Mucosa of stomach (tissue), 1 donor: ENCODE measurements around the gene CSNK1D.

Experiments
- H3K27me3 ChIP-seq: one replicate; pipeline ENCODE4 v1.7.0; 2013; ENCODE audit warnings: mild to moderate bottlenecking, low read length; ENCODE audit not compliant: control insufficient read depth, insufficient read depth
- H3K36me3 ChIP-seq: one replicate; pipeline ENCODE4 v1.7.0; 2013; ENCODE audit warnings: low read length; ENCODE audit not compliant: control insufficient read depth, insufficient read depth
- H3K4me1 ChIP-seq: one replicate; pipeline ENCODE4 v1.7.0; 2013; ENCODE audit warnings: mild to moderate bottlenecking, low read length; ENCODE audit not compliant: control insufficient read depth, insufficient read depth
- H3K4me3 ChIP-seq: one replicate; pipeline ENCODE4 v1.7.0; 2013; ENCODE audit warnings: low read length
- H3K9ac ChIP-seq: one replicate; pipeline ENCODE4 v1.7.0; 2013; ENCODE audit warnings: mild to moderate bottlenecking, low read length, moderate library complexity
- H3K9me3 ChIP-seq: one replicate; pipeline ENCODE4 v1.7.0; 2013; ENCODE audit warnings: mild to moderate bottlenecking, low read length, moderate library complexity; ENCODE audit not compliant: control insufficient read depth
- donor health status: Pancreatic carcinoma.

The CSNK1D gene

DNA sequence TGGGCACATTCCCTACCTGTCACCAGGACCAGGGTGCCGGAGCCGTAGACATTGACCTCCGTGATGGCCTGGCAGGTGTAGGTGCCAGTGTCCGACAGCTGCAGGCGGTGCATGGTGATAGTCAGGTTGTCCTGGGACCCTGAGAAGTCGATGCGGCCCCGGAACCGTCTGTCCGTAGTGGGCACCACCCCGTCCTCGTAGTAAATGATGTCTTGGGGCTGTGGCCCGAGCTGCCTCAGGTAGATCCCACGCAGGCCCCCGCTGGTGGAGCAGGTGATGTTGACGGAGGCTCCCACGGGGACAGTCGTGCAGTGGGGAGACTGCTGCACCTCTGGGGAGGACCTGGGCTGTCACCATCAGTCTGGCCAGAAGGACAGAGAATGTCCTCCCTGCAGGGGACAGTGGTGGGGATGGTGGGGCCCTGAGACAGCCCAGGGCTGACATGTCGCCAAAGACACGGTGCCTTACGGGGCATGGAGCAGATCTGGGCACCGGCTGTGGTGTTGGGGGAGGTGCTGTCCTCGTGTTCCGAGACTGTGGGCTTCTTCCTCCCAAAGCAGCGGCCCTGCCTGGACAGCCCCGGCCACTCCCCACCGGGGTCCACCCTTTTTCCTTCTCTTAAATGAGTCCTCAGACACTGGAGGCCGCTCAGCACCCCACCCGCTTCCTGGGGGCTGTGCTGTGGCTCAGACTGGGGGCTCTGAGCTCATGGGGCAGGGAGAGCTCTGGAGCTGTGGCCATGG is 43.3 kb upstream of the CSNK1D start:
- H3K36me3 ChIP-seq = no peaks in the 10 kb centered on the region
- H3K4me1 ChIP-seq = peaks cover 19% of the 10 kb centered on the region
- H3K27me3 ChIP-seq = peaks cover 28% of the 10 kb centered on the region
- H3K4me3 ChIP-seq = no peak overlapping the region
- no peaks in the 10 kb centered on the region for H3K9me3 ChIP-seq
- H3K9ac ChIP-seq = no peak overlapping the region

- no peak overlapping the region for H3K4me3 ChIP-seq
- H3K9ac ChIP-seq = no peak overlapping the region
- H3K4me1 ChIP-seq = peaks cover 9% of the 10 kb centered on the region
- no peaks in the 10 kb centered on the region for H3K9me3 ChIP-seq
- H3K27me3 ChIP-seq = peaks cover 31% of the 10 kb centered on the region
- H3K36me3 ChIP-seq = no peaks in the 10 kb centered on the region
Measured at GRCh38 chr17:82315703-82316358, 42.3 kb upstream of the CSNK1D start.

- no peaks in the 10 kb centered on the region for H3K9me3 ChIP-seq
- H3K4me1 ChIP-seq = peaks cover 5% of the 10 kb centered on the region
- H3K9ac ChIP-seq = no peak overlapping the region
- no peaks in the 10 kb centered on the region for H3K36me3 ChIP-seq
- peaks cover 39% of the 10 kb centered on the region for H3K27me3 ChIP-seq
- H3K4me3 ChIP-seq = no peak overlapping the region
Measured at GRCh38 chr17:82314727-82315605, 41.5 kb upstream of the CSNK1D start.

- Histone ChIP-seq H3K9ac (no peak overlapping the region), H3K4me3 (no peak overlapping the region), H3K36me3 (no peaks in the 10 kb centered on the region), H3K27me3 (peaks cover 43% of the 10 kb centered on the region), H3K4me1 (peaks cover 9% of the 10 kb centered on the region), H3K9me3 (no peaks in the 10 kb centered on the region)
Measured at GRCh38 chr17:82314012-82314726, 40.7 kb upstream of the CSNK1D start.

- Histone ChIP-seq H3K9me3 (no peaks in the 10 kb centered on the region), H3K36me3 (no peaks in the 10 kb centered on the region), H3K4me1 (peaks cover 9% of the 10 kb centered on the region), H3K9ac (no peak overlapping the region), H3K27me3 (peaks cover 43% of the 10 kb centered on the region), H3K4me3 (no peak overlapping the region)
Measured at GRCh38 chr17:82313195-82314011, 39.9 kb upstream of the CSNK1D start.

- Histone ChIP-seq H3K36me3 (no peaks in the 10 kb centered on the region), H3K9me3 (no peaks in the 10 kb centered on the region), H3K9ac (no peak overlapping the region), H3K4me3 (no peak overlapping the region), H3K27me3 (peaks cover 43% of the 10 kb centered on the region), H3K4me1 (peaks cover 9% of the 10 kb centered on the region)
Measured at GRCh38 chr17:82311971-82312370, 38.5 kb upstream of the CSNK1D start.

DNA sequence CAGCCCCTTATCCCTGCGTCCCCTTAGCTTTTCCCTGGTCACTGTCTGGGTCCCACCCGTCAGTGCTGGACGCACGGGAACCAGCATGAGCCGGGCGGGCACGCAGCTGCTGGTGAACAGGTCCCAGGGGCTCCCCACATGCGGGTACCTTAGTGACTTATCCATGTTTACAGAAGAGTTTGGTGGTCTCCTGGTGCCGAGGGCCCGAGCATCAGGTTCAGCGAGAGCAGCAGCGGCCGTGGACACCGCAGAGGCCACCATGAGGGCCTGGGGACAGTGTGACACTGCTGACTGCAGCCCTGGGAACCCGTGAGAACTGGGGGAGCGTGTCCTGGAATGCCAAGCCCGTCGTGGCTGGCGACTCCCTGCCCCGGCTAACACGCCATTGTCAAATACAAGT is 37.4 kb upstream of the CSNK1D start:
- no peak overlapping the region for H3K4me3 ChIP-seq
- no peaks in the 10 kb centered on the region for H3K36me3 ChIP-seq
- no peak overlapping the region for H3K9ac ChIP-seq
- no peaks in the 10 kb centered on the region for H3K9me3 ChIP-seq
- peaks cover 5% of the 10 kb centered on the region for H3K4me1 ChIP-seq
- peaks cover 32% of the 10 kb centered on the region for H3K27me3 ChIP-seq

DNA sequence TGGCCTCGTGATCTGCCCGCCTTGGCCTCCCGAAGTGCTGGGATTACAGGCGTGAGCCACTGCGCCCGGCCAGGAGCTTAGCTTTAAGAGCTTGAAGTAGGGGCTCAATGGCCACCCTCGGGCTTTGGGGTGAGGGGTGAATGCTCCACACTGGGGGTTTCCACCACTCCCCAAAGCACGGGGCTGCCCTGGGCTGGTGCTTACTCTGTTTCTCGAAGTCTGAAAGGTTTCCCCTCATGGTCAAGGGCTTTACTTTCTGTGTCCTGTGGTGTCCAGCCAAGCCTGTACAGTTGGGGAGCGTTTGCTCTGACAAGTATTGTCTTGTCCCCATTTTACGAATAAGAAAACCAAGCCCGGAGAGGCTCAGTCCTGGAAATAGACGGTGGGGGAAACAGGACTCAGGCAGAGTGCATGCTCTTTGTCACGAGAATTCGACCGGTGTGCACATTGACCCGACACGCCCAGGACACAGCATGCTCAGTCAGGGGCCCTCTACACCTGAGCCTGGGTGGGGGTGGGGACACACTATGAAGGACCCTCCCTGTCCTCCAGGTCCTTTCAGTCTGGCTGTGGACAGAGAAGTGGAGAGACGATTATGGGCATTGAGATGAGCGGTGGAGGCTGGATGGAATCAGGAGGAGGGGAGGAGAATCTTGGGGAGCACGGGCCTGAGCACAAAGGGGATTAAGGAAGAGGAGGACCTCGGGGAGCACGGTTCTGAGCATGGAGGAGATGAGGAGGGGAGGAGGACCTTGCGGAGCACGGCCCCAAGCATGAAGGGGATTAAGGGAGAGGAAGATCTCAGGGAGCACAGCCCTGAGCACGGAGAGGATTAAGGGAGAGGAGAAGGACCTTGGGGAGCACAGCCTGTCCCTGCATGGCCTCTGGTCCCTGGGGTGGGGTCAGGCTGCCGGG is 36.4 kb upstream of the CSNK1D start:
- Histone ChIP-seq H3K4me3 (no peak overlapping the region), H3K4me1 (peaks cover 4% of the 10 kb centered on the region), H3K9ac (no peak overlapping the region), H3K27me3 (peaks cover 22% of the 10 kb centered on the region), H3K9me3 (no peaks in the 10 kb centered on the region), H3K36me3 (no peaks in the 10 kb centered on the region)

DNA sequence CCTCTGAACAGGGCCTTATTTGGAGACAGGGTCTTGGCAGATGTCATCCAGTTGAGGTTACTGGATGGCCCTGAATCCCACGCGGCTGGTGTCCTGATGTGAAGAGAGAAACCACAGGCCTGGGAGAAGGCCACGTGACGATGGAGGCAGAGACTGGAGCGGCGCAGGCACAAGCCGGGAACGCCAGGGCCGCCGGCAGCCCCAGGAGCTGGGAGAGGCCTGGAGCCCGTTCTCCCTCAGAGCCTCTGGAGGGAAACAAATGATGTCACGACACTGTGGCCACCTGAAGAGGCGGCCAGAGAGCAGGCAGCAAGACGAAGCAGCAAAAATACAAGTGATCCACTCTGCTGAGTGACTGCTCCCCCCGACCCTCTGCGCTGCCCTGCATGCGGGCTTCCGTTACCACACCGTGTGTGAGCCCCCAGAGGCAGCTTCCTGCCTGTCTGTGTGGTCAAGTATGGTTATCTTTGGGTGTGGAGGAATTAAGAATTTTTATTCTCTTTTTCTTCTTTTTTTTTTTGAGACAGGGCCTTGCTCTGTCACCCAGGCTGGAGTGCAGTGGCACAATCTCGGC is 32.3 kb upstream of the CSNK1D start:
- Histone ChIP-seq H3K4me3 (no peak overlapping the region), H3K27me3 (peaks cover 11% of the 10 kb centered on the region), H3K36me3 (no peaks in the 10 kb centered on the region), H3K9me3 (no peaks in the 10 kb centered on the region), H3K4me1 (peaks cover 4% of the 10 kb centered on the region), H3K9ac (no peak overlapping the region)
